Thyroid gland (tissue), 4 donors: ENCODE results near the gene PTPN9. TPM values are rescaled to one million over a fixed set of nuclear protein-coding genes. Genes with fewer than 3 reads are reported as not detected.
"Not testable (repeated sequence)": the region's sequence is repeated elsewhere in the genome, so short reads cannot be mapped to it uniquely, and the experiment has no call there.

Experiments used
- DNase-seq, 2 donors: peaks; one replicate each; pipeline ENCODE4 v3.0.0-alpha.2; 2019
- H3K27ac ChIP-seq, 3 donors: fragments of 200-600 bp; sonication (generic); 1 replicate in 2 of 3; 2 replicates in 1 of 3; pipeline ENCODE4 v1.5.1; 2016 to 2019; ENCODE audit warnings: mild to moderate bottlenecking in 1 of 3, moderate library complexity in 1 of 3
- H3K27me3 ChIP-seq: fragments of 200-600 bp; sonication (generic); one replicate; pipeline ENCODE4 v1.5.1; 2019
- H3K36me3 ChIP-seq, 2 donors: fragments of 200-600 bp; sonication (generic); one replicate each; pipeline ENCODE4 v1.5.1; 2016 to 2019
- H3K4me1 ChIP-seq, 2 donors: fragments of 200-600 bp; sonication (generic); one replicate each; pipeline ENCODE4 v1.5.1; 2017 to 2019
- H3K4me3 ChIP-seq, 3 donors: fragments of 200-600 bp; sonication (generic); replicated peaks in 1 of 3; 1 replicate in 2 of 3; 2 replicates in 1 of 3; pipeline ENCODE4 v1.5.1; 2016; ENCODE audit warnings: mild to moderate bottlenecking in 1 of 3
- H3K9me3 ChIP-seq: fragments of 200-600 bp; sonication (generic); one replicate; pipeline ENCODE4 v1.5.1; 2017
- POLR2A ChIP-seq, 2 donors: fragments of 450-650 bp; IDR thresholded peaks; one replicate each; pipeline ENCODE4 v1.6.1; 2017; ENCODE audit warnings: antibody characterized with exemption in 2 of 2, mild to moderate bottlenecking in 2 of 2, moderate library complexity in 1 of 2
- WGBS, 2 donors: methylation state at CpG; one replicate each; pipeline ENCODE4 v1.1.5; 2017; 5-methylcytosine and 5-hydroxymethylcytosine counted together
- intact Hi-C: fragments of 100-400 bp; cut with DNase I; formaldehyde crosslinking; loops from one replicate; pipeline ENCODE4 v1.15.1; 2023
- total RNA-seq, 4 donors: library from RNA; depleted of rRNA; stranded (reverse); fragments of >200 nt; gene quantifications; one replicate each; pipeline ENCODE4 v1.2.3, GENCODE V29; 2016
- TF ChIP-seq, protein P1 (sequence below), 6 experiments: fragments of 200-600 bp in 3 of 6; fragments of 450-650 bp in 3 of 6; sonication (generic) in 3 of 6; IDR thresholded peaks; one replicate each; pipeline ENCODE4 v1.5.1; 2016 to 2019; ENCODE audit warnings: antibody characterized with exemption in 6 of 6, mild to moderate bottlenecking in 2 of 6, inconsistent platforms in 1 of 6, moderate library complexity in 1 of 6

PTPN9 gene
- total RNA-seq, 4 donors from 2014 or later: 66.4 to 83.5 (median 73.6) TPM

DNA sequence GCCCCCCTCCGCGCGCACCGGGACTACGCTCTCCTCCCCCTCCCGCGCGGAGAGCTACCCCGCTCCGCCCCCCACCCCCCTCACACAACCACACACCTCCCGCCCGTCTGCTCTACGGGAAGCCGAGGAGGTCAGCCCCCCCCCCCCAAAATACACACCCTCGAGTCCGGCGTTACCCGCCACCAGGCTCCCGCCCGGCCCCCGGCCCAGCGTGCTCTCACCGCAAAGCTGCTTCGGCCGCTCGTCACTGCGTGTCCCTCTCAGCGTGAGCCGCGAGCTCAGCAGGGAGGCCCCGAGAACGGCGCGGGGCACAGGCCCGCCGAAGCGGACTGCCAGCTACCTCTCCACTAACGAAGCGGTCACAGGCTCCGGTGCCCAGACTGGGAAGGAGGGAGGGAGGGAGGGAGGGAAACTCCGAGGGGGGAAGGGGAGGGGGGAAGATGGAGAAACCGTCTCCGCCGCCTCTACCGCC, 127.9 kb downstream of the PTPN9 start:
- H3K27ac ChIP-seq: peak overlapping the region; percentile 91 to 98 (median 96)
- WGBS, 2 donors: 0% methylated on average over 3 of the region's 45 CpGs; no CpG with 5 or more reads in 1 of the 2 donors

DNA sequence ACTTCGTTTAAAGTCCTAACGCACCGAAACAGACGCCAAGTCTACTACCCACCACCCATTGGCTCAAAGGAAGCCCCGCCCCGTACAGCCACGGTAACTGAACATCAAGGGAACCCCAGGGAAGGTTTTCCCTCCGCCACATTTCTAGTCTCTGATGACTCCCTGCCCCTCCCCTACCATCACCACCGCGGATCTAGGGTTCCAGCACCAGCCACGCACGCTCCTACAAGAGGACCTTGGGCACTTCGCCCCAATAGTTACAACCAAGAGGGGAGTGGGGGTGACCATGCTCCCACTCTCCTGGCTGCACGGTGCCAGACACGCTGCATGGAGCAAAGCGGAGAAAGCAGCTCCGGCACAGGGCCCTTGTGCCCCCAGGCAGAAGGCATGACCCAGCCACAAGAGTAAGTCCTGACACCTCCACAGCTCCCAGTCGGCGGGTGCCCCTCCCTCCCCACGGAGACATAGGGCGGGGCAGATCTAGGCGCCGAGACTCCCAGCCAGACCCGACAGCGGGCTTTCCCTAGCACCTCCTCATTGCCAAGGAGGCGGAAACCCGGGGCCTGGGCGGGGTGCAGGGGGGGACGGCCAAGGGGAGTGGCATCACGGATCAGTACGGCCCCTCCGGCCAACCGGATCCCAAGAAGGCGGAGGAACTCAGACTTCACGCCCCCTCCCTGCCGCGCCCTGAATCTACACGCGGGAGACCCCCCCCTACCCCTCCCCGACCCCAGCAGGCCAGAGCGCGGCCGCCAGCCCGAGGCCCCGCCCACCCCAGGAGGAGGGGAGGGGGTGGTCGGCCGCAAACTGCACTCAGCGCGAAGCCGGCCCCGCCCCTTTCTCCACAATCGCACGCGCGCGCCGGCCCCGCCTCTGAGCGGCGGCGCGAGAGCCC, 128.6 kb downstream of the PTPN9 start:
- H3K4me3 ChIP-seq: peak overlapping the region; percentile 2 to 83 (median 79)
- intact Hi-C loops: loop anchor here (5.0 kb wide), 1 partner anchor 83 kb away; the partner anchor contains the start of gene MAN2C1
- 0 to 1% methylated on average over 14 to 20 of the region's 62 CpGs for WGBS, 2 donors
- no peaks in the 10 kb centered on the region for H3K9me3 ChIP-seq
- no peaks in the 10 kb centered on the region for H3K27me3 ChIP-seq
- TF ChIP-seq, protein P1, sequence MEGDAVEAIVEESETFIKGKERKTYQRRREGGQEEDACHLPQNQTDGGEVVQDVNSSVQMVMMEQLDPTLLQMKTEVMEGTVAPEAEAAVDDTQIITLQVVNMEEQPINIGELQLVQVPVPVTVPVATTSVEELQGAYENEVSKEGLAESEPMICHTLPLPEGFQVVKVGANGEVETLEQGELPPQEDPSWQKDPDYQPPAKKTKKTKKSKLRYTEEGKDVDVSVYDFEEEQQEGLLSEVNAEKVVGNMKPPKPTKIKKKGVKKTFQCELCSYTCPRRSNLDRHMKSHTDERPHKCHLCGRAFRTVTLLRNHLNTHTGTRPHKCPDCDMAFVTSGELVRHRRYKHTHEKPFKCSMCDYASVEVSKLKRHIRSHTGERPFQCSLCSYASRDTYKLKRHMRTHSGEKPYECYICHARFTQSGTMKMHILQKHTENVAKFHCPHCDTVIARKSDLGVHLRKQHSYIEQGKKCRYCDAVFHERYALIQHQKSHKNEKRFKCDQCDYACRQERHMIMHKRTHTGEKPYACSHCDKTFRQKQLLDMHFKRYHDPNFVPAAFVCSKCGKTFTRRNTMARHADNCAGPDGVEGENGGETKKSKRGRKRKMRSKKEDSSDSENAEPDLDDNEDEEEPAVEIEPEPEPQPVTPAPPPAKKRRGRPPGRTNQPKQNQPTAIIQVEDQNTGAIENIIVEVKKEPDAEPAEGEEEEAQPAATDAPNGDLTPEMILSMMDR (IDR thresholded peaks at IDR 0.05): no peak
- TF ChIP-seq POLR2A (IDR thresholded peaks at IDR 0.05): no peak
- H3K36me3 ChIP-seq: no peaks in the 10 kb centered on the region
- H3K4me1 ChIP-seq: peaks cover 17 to 27% of the 10 kb centered on the region in 2 donors
- DNase-seq: peak; percentile 97
- peak overlapping the region in 2 of 3 donors; percentile 91 to 98 for H3K27ac ChIP-seq

More for the DNA sequence above, 127.9 kb downstream of the PTPN9 start:
- intact Hi-C loops: loop anchor here (5.0 kb wide), 1 partner anchor 84 kb away; the partner anchor contains the start of gene MAN2C1
- Histone ChIP-seq H3K4me1 (peaks cover 17 to 26% of the 10 kb centered on the region in 2 donors), H3K27me3 (no peaks in the 10 kb centered on the region), H3K9me3 (no peaks in the 10 kb centered on the region), H3K4me3 (peak overlapping the region in 2 of 3 donors; percentile 80 to 83), H3K36me3 (no peaks in the 10 kb centered on the region)
- no peak for DNase-seq
- TF ChIP-seq POLR2A (IDR thresholded peaks at IDR 0.05): no peak
- TF ChIP-seq, protein P1 (IDR thresholded peaks at IDR 0.05): no peak

- peak; percentile 12 to 23 for DNase-seq
- WGBS, 2 donors: 52 to 53% methylated on average over 14 of the region's 14 CpGs
- Histone ChIP-seq H3K36me3 (no peaks in the 10 kb centered on the region), H3K27me3 (no peaks in the 10 kb centered on the region), H3K27ac (peak overlapping the region in 2 of 3 donors; percentile 10 to 98), H3K4me1 (peaks cover 17 to 27% of the 10 kb centered on the region in 2 donors), H3K4me3 (peak overlapping the region; percentile 2 to 83 (median 79)), H3K9me3 (no peaks in the 10 kb centered on the region)
- TF ChIP-seq POLR2A (IDR thresholded peaks at IDR 0.05): no peak
- TF ChIP-seq, protein P1 (IDR thresholded peaks at IDR 0.05): no peak
- intact Hi-C loops: loop anchor here (5.0 kb wide), 1 partner anchor 82 kb away; the partner anchor contains the start of gene MAN2C1
Observed at GRCh38 chr15:75449585-75450306, 129.4 kb downstream of the PTPN9 start.

DNA sequence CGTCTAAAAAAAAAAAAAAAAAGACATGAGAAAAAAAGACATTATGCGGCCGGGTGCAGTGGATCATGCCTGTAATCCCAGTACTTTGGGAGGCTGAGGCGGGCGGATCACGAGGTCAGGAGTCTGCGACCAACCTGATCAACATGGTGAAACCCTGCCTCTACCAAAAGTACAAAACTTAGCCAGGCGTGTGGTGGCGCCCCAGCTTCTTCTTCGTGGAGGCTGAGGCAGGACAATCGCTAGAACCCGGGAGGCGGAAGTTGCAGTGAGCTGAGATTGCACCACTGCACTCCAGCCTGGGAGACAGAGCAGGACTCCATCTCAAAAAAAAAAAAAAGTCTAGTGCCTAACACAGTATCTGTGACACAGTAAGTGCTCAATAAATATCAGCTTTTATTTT, 130.9 kb downstream of the PTPN9 start:
- intact Hi-C loops, H3K4me3 ChIP-seq, H3K36me3 ChIP-seq, H3K27ac ChIP-seq, H3K27me3 ChIP-seq, H3K9me3 ChIP-seq, DNase-seq: not testable (repeated sequence)
- 92 to 95% methylated on average over 13 of the region's 13 CpGs for WGBS, 2 donors
- peaks cover 13 to 27% of the 10 kb centered on the region in 2 donors for H3K4me1 ChIP-seq

DNA sequence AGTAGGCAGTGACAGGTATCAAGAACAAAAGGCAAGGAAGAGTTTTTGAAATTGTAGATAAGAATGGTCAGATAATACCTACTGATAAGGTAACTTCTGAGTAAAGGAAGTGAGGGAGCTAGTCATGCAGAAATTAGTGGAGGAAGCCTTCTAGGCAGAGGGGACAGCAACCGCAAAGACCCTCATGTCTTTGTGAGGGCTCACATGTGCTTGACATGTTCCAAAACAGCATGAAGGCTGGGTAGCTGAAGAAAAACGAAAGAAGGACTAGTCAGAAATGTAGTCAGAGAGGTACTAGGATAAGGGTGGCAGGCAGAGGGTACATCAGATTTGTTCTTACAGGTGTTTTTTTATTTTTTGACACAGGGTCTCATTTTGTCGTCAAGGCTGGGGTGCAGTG, 133.0 kb downstream of the PTPN9 start:
- Histone ChIP-seq H3K27ac (no peak overlapping the region), H3K27me3 (no peaks in the 10 kb centered on the region), H3K4me3 (no peak overlapping the region), H3K4me1 (peaks cover 7 to 27% of the 10 kb centered on the region in 2 donors), H3K9me3 (no peaks in the 10 kb centered on the region), H3K36me3 (no peaks in the 10 kb centered on the region)
- no peak for TF ChIP-seq POLR2A (IDR thresholded peaks at IDR 0.05)
- TF ChIP-seq, protein P1 (IDR thresholded peaks at IDR 0.05): no peak
- intact Hi-C loops: no loop called here
- no peak for DNase-seq
- 65 to 82% methylated on average over 3 of the region's 3 CpGs for WGBS, 2 donors

GRCh38 chr15:75445324-75445723, 133.8 kb downstream of the PTPN9 start:
- H3K9me3 ChIP-seq, H3K27ac ChIP-seq, H3K36me3 ChIP-seq, DNase-seq, H3K4me3 ChIP-seq, H3K27me3 ChIP-seq, intact Hi-C loops: not testable (repeated sequence)
- 91% methylated on average over 10 of the region's 10 CpGs for WGBS, 2 donors
- H3K4me1 ChIP-seq: peaks cover 7 to 27% of the 10 kb centered on the region in 2 donors

- H3K27ac ChIP-seq, intact Hi-C loops, DNase-seq, H3K27me3 ChIP-seq, H3K9me3 ChIP-seq, H3K36me3 ChIP-seq, H3K4me3 ChIP-seq: not testable (repeated sequence)
- WGBS, 2 donors: 92 to 94% methylated on average over 8 of the region's 8 CpGs
- peaks cover 0 to 17% of the 10 kb centered on the region in 2 donors for H3K4me1 ChIP-seq
Observed at GRCh38 chr15:75443972-75444453, 135.1 kb downstream of the PTPN9 start.
